GM19397 (cell line): ENCODE measurements around the gene MSI2.

ENCODE experiments used
- ATAC-seq: cut with Tn5 transposase; IDR thresholded peaks from one replicate; pipeline ENCODE4 v1.9.1; 2021; ENCODE audit warnings: mild to moderate bottlenecking, moderate library complexity; ENCODE audit not compliant: unreplicated experiment

The MSI2 gene

DNA sequence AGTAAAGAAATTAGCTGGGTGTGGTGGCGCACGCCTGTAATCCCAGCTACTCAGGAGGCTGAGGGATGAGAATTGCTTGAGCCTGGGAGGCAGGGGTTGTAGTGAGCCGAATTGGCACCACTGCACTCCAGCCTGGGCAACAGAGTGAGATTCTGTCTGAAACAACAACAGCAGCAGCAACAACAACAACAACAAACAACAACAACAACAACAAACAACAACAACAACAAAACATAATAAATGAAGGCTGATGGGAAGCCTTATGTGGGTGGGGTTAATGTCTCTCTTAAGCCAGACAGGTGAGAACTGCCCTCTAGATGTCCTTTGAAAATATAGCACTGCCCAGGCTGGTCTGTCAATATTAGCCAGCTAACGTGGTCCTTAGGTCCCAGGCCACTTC, 107.3 kb downstream of the MSI2 start:
- ATAC-seq = no peak

- no peak for ATAC-seq
These were observed 107.8 kb downstream of the MSI2 start for GRCh38 chr17:57363998-57364643.

DNA sequence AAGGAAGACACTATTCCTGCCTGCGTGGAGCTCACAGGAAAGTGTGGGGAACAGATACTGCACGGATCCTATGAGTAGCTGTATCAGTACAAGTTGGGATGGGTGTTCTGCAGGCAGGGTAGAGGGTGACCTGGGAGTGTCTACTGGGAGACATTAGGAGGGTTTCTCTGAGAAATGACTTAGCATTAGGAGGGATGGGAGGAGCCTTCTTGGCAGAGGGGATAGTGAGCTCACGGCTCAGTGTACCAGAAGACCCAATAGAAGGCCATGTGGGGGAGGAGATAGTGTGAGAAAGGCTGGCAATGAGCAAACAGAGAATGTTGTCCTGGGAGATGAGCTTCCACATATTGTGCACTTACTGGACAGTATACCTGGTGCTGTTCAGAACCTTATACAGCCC, 109.1 kb downstream of the MSI2 start:
- ATAC-seq = no peak

DNA sequence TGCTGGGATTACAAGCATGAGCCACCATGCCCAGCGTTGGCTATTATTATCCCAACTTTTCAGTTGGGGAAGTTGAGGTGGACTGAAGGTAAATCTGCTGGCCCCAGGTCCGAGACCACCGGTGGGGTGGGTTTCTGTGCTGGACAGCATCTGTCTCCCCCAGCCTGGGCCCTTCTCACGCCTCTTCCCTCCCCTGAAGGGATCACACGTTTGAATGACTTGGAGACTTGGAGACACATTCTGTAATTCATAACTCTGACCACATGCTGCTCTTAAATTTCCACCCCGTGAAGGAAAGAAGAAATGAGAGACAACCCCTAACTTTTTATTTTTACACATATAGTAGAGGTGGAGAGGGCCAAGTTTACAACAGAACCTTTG, 109.8 kb downstream of the MSI2 start:
- no peak for ATAC-seq

GRCh38 chr17:57366558-57367351, 110.4 kb downstream of the MSI2 start:
- ATAC-seq = no peak

DNA sequence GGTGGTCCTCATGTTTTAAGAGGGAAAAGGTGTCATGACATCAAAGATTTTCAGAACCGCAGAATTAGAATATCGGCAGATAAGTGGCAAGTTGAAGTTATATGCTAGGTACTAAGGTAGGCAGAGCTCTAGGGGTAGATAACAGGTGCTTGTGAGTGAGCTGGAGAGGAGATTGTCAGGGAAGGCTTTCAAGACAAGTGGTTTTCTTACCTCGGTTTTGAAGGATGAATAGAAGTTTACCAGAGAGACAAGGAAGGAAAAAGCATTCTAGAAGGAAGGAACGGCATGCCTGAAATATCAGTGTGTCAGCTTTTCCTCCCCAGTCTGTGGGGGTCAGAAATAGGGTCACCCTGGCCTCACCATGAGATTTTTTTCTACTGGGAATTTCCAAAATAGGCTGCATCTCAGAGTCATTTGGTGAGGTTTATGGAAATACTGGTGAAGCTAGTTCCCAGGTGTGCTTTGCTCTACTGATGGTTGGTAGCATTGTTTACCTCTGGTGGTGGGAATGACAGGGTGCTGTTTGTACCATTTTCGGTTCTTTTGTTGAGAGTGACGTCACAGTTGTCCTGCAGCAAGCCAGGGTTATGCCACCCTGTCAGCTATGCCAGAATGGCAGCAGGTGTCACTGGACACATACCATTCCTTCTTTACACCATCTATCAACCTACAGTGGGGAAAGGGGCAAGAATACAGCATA, 112.5 kb downstream of the MSI2 start:
- no peak for ATAC-seq

GRCh38 chr17:57369509-57369945, 113.2 kb downstream of the MSI2 start:
- no peak for ATAC-seq

- peak; percentile 51 for ATAC-seq
These were observed 113.8 kb downstream of the MSI2 start for GRCh38 chr17:57370037-57370581.

GRCh38 chr17:57370619-57371018, 114.3 kb downstream of the MSI2 start:
- ATAC-seq = no peak

DNA sequence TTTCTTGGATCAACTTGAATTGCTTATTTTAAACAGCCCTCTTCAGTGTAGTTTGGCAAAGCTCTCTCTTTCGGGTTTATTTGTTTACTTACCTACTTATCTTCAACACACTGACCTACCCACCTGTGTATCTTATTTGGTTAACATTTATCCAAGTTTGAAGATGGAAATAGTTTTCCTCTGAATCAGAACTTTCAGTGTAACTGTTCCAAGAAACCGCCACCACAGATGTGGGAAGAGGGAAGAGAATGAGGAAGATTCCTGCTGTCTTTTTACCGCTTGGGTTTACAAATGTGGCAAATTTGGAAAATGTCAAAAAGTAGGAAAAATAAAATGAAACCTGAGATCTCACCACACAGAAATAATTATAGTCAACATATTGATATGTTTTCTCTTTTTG, 115.8 kb downstream of the MSI2 start:
- ATAC-seq = no peak

GRCh38 chr17:57373048-57373447, 116.7 kb downstream of the MSI2 start:
- ATAC-seq = no peak

GRCh38 chr17:57373756-57374155, 117.4 kb downstream of the MSI2 start:
- ATAC-seq = no peak

GRCh38 chr17:57375040-57375769, 118.9 kb downstream of the MSI2 start:
- no peak for ATAC-seq

GRCh38 chr17:57375770-57376225, 119.5 kb downstream of the MSI2 start:
- ATAC-seq = no peak

DNA sequence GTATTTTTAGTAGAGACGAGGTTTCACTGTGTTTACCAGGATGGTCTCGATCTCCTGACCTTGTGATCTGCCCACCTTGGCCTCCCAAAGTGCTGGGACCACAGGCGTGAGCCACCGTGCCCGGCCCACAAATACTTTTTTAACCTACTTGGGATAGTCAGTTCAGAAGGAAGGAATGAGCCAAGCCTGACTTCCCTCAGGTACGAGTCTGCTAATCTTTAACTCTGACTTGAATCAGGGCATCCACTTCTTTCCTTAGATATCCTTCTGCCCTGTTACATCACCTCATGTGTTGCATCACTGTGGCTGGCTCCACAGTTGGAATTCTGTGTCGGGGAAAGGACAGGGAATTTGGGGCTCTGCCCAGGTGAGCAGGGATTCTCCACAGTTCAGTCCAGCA, 120.8 kb downstream of the MSI2 start:
- no peak for ATAC-seq

DNA sequence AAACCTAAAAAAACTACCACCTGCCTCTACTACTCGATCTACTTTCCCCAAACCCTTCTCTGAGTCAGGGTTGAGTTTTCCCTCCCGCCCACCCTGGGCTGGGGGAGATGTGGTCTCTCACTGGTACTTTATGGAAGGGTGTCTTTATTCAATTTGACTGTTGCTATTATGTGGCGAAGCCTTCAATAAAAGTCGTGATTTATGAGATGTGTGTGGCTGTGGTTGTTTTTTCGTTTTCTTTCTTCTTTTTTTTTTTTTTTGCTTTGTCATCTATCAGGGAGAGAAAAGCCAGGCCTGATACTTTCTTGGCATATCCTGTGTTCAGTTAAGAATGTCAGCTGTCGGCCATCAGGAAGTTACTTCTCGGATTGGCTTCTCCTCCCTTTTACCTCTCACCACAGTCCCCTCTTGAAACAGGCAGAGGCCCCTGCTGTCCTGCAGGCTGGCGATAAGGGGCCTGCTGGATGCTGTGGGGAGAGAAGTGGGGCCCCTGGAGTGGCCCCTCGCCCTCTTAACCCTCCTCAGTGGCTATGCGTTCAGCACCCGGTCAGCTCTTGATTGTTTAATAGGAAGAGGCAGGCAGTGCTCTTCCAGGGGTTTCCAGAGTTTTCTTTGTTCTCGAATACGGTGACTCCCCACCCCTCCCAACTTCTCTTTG, 123.0 kb downstream of the MSI2 start:
- ATAC-seq = no peak

GRCh38 chr17:57379895-57380434, 123.6 kb downstream of the MSI2 start:
- no peak for ATAC-seq

DNA sequence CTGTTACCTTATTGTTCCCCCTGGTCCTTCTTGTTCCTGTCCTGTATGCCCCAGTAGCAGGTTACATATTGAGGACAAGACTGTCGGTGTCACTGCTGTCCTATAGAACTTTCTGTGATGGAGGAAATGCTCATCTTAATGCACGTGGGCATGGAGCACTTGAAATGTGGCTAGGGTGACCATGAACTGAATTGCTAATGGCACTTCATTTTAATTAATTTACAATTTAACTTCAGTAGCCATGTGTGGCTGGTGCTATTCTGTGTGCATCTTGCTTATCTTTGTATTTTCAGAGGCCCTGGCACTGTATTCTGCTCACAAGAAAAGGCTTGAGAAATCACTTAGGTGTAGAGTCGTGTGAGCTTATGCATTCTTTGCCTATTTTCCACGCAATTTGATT, 125.2 kb downstream of the MSI2 start:
- ATAC-seq = no peak

- ATAC-seq = no peak
These were observed 127.9 kb downstream of the MSI2 start for GRCh38 chr17:57384219-57384618.

- ATAC-seq = no peak
These were observed 129.7 kb downstream of the MSI2 start for GRCh38 chr17:57385975-57386374.
